ENCODE measurements around the gene DEDD2.

- no peak for TF ChIP-seq POLR2A (IDR thresholded peaks at IDR 0.05)
- TF ChIP-seq CTCF (IDR thresholded peaks at IDR 0.05): no peak
- no peak for TF ChIP-seq EP300 (IDR thresholded peaks at IDR 0.05)
- no peak for TF ChIP-seq POLR2AphosphoS5 (IDR thresholded peaks at IDR 0.05)
Measured at GRCh38 chr19:42239544-42240220, 22.2 kb upstream of the DEDD2 start.

All from upper lobe of left lung (tissue), 4 donors.